Measurements from ENCODE around the gene MRPL58. TPM values are rescaled to one million over a fixed set of nuclear protein-coding genes. Genes with fewer than 3 reads are reported as not detected.

MRPL58 gene
- total RNA-seq, 1 donor from 2014 or later: 50.6 TPM

DNA sequence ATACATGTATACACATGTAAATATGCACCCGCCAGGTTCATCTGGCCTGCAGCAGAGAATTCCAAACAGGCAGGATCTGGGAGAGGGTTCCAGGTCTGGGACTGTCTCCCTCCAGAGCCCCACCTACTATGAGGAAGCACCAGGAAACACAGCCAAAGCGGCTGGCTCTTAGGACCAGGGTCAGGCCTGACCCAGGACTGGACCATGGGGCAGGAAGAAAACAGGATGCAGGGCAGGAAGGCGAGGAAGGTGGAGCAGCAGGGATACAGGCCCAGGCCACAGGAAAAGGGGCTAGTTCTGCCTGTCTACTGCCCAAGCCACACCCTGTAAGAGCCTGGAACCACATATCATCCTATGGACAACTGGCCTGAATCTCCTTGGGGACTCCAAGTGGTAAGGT lies 42.1 kb upstream of the MRPL58 start:
- intact Hi-C loops (cut with micrococcal nuclease): no loop called here
- peak overlapping the region; percentile 82 for H3K27ac ChIP-seq (replicated peaks)
- H3K27me3 ChIP-seq (ENCODE audit: low read depth): peaks cover 26% of the 10 kb centered on the region
- H3K9me3 ChIP-seq (replicated peaks): no peaks in the 10 kb centered on the region
- H3K36me3 ChIP-seq: no peaks in the 10 kb centered on the region
- peak; percentile 26 for DNase-seq
- peaks cover 40% of the 10 kb centered on the region for H3K4me1 ChIP-seq
- TF ChIP-seq, protein P1, sequence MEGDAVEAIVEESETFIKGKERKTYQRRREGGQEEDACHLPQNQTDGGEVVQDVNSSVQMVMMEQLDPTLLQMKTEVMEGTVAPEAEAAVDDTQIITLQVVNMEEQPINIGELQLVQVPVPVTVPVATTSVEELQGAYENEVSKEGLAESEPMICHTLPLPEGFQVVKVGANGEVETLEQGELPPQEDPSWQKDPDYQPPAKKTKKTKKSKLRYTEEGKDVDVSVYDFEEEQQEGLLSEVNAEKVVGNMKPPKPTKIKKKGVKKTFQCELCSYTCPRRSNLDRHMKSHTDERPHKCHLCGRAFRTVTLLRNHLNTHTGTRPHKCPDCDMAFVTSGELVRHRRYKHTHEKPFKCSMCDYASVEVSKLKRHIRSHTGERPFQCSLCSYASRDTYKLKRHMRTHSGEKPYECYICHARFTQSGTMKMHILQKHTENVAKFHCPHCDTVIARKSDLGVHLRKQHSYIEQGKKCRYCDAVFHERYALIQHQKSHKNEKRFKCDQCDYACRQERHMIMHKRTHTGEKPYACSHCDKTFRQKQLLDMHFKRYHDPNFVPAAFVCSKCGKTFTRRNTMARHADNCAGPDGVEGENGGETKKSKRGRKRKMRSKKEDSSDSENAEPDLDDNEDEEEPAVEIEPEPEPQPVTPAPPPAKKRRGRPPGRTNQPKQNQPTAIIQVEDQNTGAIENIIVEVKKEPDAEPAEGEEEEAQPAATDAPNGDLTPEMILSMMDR (IDR thresholded peaks at IDR 0.05; ENCODE audit: borderline replicate concordance): no peak
- H3K4me3 ChIP-seq: peak overlapping the region; percentile 86

DNA sequence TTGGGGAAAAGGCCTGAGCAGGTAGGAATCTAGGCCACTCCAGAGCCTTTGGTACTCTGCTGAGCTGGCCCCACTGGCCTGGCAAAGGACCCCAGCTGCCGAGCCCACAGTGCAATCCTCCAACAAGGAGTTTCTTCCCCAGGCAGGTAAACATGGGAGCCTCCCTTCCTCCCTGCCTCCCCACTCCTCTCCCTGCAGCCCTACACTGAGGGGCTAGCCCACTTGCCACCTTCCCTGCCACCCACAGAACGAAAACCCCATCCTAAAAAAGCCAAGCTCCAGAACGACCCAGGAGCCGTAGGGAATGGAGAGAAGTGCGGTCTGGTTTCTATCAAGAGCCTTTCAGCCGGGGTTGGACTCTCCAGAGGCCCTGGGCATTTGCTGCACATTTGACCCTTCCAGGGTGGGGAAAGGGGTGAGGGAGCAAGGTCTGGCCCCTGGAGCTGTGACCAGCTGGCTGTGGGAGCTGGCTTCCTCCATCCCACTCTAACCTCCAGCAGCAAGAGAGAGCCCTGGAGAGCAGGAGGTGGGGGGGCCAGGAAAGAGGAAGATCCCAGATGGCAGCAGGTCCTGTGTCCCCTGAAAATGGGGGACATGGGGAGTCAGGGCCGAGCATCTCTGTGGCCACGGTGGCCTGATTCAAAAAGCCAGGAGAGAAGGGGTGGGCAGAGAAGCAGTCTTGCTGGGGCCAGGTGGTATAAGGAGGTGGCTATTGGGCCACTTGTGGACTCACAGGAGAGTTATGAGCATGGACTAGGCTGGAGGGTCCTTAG lies 41.2 kb upstream of the MRPL58 start:
- peaks cover 27% of the 10 kb centered on the region for H3K27me3 ChIP-seq (ENCODE audit: low read depth)
- TF ChIP-seq, protein P1 (IDR thresholded peaks at IDR 0.05; ENCODE audit: borderline replicate concordance): no peak
- peak overlapping the region; percentile 82 for H3K27ac ChIP-seq (replicated peaks)
- intact Hi-C loops (cut with micrococcal nuclease): no loop called here
- H3K4me3 ChIP-seq: peak overlapping the region; percentile 86
- no peaks in the 10 kb centered on the region for H3K36me3 ChIP-seq
- no peaks in the 10 kb centered on the region for H3K9me3 ChIP-seq (replicated peaks)
- H3K4me1 ChIP-seq: peaks cover 40% of the 10 kb centered on the region
- DNase-seq: no peak

DNA sequence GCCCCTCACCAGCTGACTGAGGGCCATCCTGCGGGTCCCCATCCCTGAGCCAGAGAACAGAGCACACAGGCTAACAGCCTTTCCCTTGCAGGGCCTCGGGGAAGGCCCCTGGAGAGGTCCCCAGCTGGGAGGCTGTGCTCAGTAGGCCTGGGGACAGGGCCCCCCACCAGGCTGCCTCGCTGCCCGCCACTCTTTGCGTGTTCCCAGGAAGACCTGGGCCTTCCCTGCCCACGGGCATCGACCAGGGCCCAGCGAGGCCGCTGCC lies 40.7 kb upstream of the MRPL58 start:
- DNase-seq: no peak
- peaks cover 40% of the 10 kb centered on the region for H3K4me1 ChIP-seq
- H3K27me3 ChIP-seq (ENCODE audit: low read depth): peaks cover 27% of the 10 kb centered on the region
- H3K9me3 ChIP-seq (replicated peaks): no peaks in the 10 kb centered on the region
- peak overlapping the region; percentile 82 for H3K27ac ChIP-seq (replicated peaks)
- TF ChIP-seq, protein P1 (IDR thresholded peaks at IDR 0.05; ENCODE audit: borderline replicate concordance): no peak
- no peaks in the 10 kb centered on the region for H3K36me3 ChIP-seq
- H3K4me3 ChIP-seq: peak overlapping the region; percentile 86
- intact Hi-C loops (cut with micrococcal nuclease): no loop called here

DNA sequence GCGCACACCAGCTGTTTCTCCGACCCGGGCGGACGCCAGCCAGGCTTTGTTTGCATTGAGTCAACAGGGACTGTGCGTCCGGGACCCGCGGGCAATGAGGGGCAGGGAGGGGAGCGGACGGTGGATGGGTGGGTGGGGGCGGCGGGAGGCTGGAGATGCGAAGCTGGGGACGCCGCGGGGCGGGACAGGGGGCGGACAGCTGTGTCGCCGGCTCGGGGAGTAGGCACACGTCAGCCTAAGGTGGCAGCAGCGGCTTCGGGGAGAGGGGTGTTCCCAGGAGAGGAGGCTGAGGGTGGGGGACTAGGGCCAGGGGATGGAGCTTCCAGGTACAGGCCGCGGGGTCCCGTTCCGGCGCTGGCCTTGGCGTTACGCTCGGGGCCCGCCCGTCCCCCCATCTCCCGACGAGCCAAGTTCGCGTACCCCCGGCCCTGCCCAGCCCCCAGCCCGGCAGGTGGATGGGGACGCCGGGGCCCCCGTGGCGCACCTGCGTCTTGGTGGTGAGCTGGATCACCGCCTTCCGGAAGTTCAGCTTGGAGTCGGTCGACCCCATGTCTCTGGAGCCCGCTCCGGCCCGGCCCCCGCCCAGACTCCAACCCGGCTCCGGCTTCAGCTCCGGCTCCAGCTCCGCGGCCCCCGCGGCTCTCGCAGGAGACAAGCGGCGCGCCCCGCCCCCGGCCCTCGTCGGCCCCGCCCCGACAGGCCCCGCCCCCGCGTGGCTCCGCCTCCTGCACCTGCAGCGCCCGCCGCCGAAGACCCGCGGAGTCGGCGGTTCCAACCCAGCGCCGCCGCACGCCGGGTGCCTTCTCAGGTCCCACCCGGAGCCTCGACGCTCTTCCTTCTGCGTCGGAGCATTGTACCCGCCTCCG lies 40.1 kb upstream of the MRPL58 start, which contains the start of gene HID1:
HID1 (minus strand) TSS at position 653 of the 866 bp plus-strand sequence; CDS start at position 550, 103 bp downstream.
- H3K27ac ChIP-seq (replicated peaks): peak within 1 kb of the TSS; percentile 82
- peaks cover 40% of the 10 kb centered on the region for H3K4me1 ChIP-seq
- peak; percentile 60 for DNase-seq
- intact Hi-C loops (cut with micrococcal nuclease): no loop called here
- no peaks in the 10 kb centered on the region for H3K36me3 ChIP-seq
- TF ChIP-seq, protein P1 (IDR thresholded peaks at IDR 0.05; ENCODE audit: borderline replicate concordance): no peak
- H3K4me3 ChIP-seq: peak within 1 kb of the TSS; percentile 86
- H3K9me3 ChIP-seq (replicated peaks): no peaks in the 10 kb centered on the region
- peaks cover 27% of the 10 kb centered on the region for H3K27me3 ChIP-seq (ENCODE audit: low read depth)

DNA sequence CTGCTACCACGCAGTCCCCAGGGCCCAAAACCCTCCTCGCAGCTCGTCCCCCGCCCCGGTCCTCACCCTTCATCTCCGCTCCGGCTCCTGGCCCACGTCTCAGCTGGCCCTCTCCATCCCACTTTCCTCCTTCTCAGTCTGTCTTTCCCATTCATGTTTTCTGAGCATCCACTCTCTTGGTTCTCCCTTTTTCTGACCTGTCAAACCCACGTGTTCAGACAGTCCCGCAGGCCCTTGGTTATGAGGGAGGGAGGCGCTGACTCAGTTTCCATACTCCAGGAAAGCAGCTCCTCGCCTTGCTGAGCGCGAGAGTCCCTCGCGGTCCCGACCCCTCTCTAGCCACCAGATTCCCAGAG lies 39.5 kb upstream of the MRPL58 start:
- Histone ChIP-seq H3K9me3 (replicated peaks) (no peaks in the 10 kb centered on the region), H3K27ac (replicated peaks) (no peak overlapping the region), H3K4me3 (peak overlapping the region; percentile 86), H3K27me3 (ENCODE audit: low read depth) (peaks cover 27% of the 10 kb centered on the region), H3K36me3 (no peaks in the 10 kb centered on the region), H3K4me1 (peaks cover 40% of the 10 kb centered on the region)
- intact Hi-C loops (cut with micrococcal nuclease): no loop called here
- TF ChIP-seq, protein P1 (IDR thresholded peaks at IDR 0.05; ENCODE audit: borderline replicate concordance): no peak
- DNase-seq: no peak

Measured in left ventricle myocardium inferior (tissue), 1 donor.